ENCODE measurements around the gene UNC5B. TPM values are rescaled to one million over a fixed set of nuclear protein-coding genes. Genes with fewer than 3 reads are reported as not detected.

Gene UNC5B
- total RNA-seq, 2 donors from 2014 or later, result 10.4 to 11.2 TPM

DNA sequence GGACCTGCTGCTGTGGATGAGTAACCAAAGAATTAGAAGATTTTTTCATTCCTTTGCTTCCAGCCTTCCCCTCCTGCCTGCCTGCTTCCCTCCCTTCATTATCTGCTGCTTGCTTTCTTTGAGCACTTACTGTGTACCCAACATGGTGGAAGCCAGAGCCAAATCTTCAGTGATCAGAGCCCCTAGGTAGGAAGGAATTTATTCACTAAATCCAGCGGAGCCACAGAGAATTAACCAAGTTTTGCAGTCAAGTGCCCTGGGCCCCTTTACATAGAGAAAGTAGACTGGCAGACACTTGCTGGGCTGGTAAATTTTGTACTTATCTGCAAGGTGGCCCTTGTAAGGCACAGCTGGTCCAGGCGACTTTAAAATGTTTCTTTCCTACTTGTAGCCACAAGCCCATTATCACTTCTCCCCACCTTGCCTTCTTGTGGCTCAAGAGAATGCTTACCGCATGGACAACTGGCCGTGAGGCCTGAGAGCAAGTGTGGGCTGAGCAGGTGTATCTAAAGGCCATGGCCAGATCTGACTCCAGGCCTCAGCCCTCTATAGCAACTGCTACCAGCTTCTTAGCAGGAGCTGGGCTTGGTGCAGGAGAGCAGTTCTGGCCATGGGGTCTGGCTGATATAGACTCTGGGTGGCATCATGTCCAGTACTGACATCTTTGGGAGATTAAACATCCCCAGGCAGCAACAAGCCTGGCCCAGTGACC is 11.1 kb downstream of the UNC5B start:
- Histone ChIP-seq H3K9me3 (no peaks in the 10 kb centered on the region), H3K27me3 (no peaks in the 10 kb centered on the region), H3K4me1 (no peaks in the 10 kb centered on the region), H3K36me3 (replicated peaks in 1 of 2; ENCODE audit: insufficient read depth in 1 of 2, low read depth in 2 of 2) (no peaks in the 10 kb centered on the region), H3K4me3 (no peak overlapping the region), H3K27ac (no peak overlapping the region)
- DNase-seq (peak in 1 of 4 donors; percentile 3), ATAC-seq (no peak)
- 96 to 100% methylated on average over 4 of the region's 4 CpGs for WGBS, 2 donors
- intact Hi-C loops (cut with DNase I), result no loop called here
- TF ChIP-seq POLR2A (IDR thresholded peaks at IDR 0.05), result no peak
- TF ChIP-seq, protein P1, sequence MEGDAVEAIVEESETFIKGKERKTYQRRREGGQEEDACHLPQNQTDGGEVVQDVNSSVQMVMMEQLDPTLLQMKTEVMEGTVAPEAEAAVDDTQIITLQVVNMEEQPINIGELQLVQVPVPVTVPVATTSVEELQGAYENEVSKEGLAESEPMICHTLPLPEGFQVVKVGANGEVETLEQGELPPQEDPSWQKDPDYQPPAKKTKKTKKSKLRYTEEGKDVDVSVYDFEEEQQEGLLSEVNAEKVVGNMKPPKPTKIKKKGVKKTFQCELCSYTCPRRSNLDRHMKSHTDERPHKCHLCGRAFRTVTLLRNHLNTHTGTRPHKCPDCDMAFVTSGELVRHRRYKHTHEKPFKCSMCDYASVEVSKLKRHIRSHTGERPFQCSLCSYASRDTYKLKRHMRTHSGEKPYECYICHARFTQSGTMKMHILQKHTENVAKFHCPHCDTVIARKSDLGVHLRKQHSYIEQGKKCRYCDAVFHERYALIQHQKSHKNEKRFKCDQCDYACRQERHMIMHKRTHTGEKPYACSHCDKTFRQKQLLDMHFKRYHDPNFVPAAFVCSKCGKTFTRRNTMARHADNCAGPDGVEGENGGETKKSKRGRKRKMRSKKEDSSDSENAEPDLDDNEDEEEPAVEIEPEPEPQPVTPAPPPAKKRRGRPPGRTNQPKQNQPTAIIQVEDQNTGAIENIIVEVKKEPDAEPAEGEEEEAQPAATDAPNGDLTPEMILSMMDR (IDR thresholded peaks at IDR 0.05), result no peak

DNA sequence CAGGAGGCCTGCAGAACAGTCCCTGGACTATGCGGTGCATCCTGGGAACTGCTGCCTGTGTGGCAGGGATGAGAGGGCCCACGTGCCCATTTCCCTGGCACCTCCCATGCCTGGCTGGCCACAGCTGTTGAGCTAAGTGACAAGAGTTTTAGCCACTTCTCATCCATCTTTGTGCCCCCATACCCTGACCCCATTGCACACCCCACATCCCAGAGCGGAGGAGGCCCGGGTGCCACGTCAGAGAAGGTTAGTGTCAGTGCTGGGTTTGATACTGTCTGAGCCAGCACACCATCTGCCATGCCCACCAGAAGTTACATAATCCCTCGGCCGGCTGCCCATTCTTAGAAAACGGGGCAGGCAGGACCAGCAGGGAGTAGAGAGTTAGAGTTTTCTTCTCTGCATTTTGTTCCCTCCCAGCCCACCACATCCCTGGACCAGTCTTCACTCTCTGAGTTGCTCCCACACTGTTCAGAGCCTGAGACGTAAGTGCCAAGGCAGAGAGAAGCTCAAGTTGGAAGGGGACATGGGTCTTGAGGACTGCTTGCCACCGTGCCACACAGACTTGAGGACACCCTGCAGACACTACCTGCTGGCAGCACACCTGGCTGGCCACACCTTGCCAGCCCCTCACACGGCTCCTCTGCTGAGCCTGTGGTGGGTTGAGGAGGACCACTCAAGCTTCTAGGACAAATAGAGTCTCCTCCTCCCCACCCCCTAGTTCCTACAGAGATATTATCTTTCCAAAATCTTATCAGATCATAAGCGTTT is 13.1 kb downstream of the UNC5B start:
- intact Hi-C loops (cut with DNase I), result no loop called here
- ATAC-seq, result peak; percentile 27
- H3K4me3 ChIP-seq, result no peak overlapping the region
- peak in 3 of 4 donors; percentile 40 to 65 (median 51) for DNase-seq
- H3K4me1 ChIP-seq, result no peaks in the 10 kb centered on the region
- WGBS, 2 donors, result 48 to 50% methylated on average over 8 to 12 of the region's 12 CpGs
- no peaks in the 10 kb centered on the region for H3K9me3 ChIP-seq
- TF ChIP-seq, protein P1 (IDR thresholded peaks at IDR 0.05), result no peak
- TF ChIP-seq POLR2A (IDR thresholded peaks at IDR 0.05), result no peak
- no peak overlapping the region for H3K27ac ChIP-seq
- H3K27me3 ChIP-seq, result no peaks in the 10 kb centered on the region
- no peaks in the 10 kb centered on the region for H3K36me3 ChIP-seq (replicated peaks in 1 of 2; ENCODE audit: insufficient read depth in 1 of 2, low read depth in 2 of 2)

DNA sequence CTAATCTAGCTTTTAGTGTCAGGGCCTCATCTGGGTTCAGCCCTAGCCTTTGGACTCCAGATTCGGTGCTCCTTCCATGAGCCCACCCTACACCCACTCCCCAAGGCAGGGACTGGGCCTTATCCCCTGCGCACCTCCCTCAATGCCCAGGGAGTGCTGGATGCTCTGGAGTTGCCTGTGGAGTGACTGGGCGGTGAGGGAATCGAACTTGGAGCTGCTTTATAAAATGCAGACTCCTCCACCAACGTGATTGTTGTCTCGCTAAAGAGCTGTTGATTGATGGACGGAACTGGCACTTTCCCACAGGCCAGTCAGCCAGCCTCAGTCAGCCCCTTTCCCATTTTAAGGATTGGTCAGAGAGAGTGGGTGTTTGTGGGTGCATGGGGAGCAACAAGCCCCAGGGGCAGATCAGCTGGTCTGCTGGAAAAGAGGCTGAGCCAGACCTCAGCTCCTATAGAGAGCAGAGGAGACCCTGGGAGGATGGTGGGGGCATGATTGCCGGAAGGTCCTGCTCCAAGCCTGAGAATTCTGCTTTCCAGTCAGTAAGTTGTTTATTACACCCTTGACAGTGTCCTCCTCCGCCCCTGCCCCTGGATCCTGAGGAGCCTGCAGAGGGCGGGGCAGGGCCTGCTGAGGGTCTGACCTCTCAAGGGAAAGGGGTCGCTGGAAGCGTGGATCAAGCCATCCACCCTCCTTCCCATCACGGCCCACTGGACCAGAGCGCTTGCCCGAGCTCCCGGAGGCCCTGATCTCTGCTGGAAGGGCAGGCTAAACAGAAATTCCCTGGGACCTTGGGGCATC is 16.7 kb downstream of the UNC5B start:
- 79 to 86% methylated on average over 11 to 16 of the region's 16 CpGs for WGBS, 2 donors
- intact Hi-C loops (cut with DNase I), result no loop called here
- peaks cover 23% of the 10 kb centered on the region for H3K4me1 ChIP-seq
- TF ChIP-seq POLR2A (IDR thresholded peaks at IDR 0.05), result no peak
- TF ChIP-seq, protein P1 (IDR thresholded peaks at IDR 0.05), result no peak
- no peaks in the 10 kb centered on the region for H3K9me3 ChIP-seq
- H3K36me3 ChIP-seq (replicated peaks in 1 of 2; ENCODE audit: insufficient read depth in 1 of 2, low read depth in 2 of 2), result no peaks in the 10 kb centered on the region
- no peak overlapping the region for H3K4me3 ChIP-seq
- no peaks in the 10 kb centered on the region for H3K27me3 ChIP-seq
- no peak overlapping the region for H3K27ac ChIP-seq
- no peak for ATAC-seq
- DNase-seq, result no peak

DNA sequence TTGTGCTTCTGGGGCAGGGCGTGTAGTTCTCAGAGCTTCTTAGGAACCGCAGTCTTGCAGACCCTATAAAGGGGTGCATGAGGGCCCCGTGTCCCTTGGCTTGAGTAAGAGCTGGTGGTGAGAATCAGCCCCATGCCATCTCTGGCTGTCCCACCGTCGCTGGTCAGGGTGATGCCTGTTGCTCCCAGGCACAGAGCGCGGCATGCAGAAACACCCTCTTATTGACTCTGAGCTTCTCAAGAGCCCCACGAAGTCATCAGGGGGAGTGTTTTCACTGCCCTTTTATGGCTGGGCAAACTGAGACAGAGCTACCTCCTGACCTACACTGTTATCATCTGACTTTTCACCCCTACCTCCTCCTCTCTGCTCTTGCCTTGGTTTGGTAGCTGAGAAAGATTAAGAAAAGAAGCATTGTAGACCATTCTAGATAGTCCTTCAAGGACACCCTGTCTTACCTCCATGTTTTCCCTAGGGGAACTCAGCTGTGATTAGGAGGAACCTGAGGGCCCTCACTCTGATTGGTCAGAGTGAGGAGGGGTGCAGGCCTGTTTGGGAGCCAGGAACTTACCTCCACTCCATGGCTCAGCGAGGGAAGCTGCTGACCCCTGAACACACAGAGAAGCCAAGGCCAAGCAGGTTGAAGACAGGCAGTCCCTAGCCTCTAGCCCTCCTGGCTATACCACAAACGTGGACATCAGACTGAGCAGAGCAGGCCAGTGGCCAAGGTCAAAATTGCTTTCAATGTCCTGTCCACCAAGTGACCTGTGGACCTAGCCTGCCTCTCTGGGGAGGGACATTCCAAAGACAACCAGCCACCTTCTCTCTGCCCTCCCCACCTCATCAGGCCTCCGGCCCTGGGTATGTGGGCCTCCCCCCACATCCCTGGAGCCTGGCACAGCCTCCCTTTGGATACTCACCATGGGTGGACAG is 17.6 kb downstream of the UNC5B start:
- no peaks in the 10 kb centered on the region for H3K9me3 ChIP-seq
- H3K4me3 ChIP-seq, result no peak overlapping the region
- DNase-seq, result no peak
- no peak for ATAC-seq
- WGBS, 2 donors, result 62 to 85% methylated on average over 4 to 11 of the region's 11 CpGs
- no peaks in the 10 kb centered on the region for H3K27me3 ChIP-seq
- H3K36me3 ChIP-seq (replicated peaks in 1 of 2; ENCODE audit: insufficient read depth in 1 of 2, low read depth in 2 of 2), result no peaks in the 10 kb centered on the region
- TF ChIP-seq, protein P1 (IDR thresholded peaks at IDR 0.05), result no peak
- no peak for TF ChIP-seq POLR2A (IDR thresholded peaks at IDR 0.05)
- H3K4me1 ChIP-seq, result peaks cover 31% of the 10 kb centered on the region
- no peak overlapping the region for H3K27ac ChIP-seq
- intact Hi-C loops (cut with DNase I), result no loop called here
